ENCODE measurements around the gene PDE7B.
"Not testable (repeated sequence)": the region's sequence is repeated elsewhere in the genome, so short reads cannot be mapped to it uniquely, and the experiment has no call there.

Gene PDE7B

DNA sequence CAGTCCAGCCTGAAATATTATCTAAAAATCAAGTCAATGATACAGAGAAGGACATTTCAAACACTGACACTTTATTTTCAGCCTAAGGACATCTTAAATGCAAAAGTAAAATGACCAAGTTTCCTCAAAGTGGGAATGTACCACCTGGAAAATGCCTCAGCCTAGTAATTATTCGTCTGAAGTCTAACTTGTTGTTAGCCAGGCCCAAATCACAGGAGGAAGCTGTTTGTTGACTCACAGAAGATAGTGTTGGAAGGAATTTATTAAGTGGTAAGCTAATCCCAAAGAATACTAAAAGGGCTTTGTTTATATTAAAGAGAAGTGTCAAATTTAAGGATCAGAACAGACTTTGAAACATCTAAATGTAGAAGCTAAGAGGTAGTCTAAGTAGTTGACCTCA lies 2.5 kb downstream of the PDE7B start:
- DNase-seq (ENCODE audit: extremely low spot score): no peak
- ChIA-PET POLR2A (no interaction called here), CTCF (interaction anchor here (1.1 to 1.5 kb wide), 3 partner anchors 9 to 13 kb away, joined by 3 to 5 read pairs (median 4); no protein-coding TSS in a partner anchor)
- TF ChIP-seq, protein P1, sequence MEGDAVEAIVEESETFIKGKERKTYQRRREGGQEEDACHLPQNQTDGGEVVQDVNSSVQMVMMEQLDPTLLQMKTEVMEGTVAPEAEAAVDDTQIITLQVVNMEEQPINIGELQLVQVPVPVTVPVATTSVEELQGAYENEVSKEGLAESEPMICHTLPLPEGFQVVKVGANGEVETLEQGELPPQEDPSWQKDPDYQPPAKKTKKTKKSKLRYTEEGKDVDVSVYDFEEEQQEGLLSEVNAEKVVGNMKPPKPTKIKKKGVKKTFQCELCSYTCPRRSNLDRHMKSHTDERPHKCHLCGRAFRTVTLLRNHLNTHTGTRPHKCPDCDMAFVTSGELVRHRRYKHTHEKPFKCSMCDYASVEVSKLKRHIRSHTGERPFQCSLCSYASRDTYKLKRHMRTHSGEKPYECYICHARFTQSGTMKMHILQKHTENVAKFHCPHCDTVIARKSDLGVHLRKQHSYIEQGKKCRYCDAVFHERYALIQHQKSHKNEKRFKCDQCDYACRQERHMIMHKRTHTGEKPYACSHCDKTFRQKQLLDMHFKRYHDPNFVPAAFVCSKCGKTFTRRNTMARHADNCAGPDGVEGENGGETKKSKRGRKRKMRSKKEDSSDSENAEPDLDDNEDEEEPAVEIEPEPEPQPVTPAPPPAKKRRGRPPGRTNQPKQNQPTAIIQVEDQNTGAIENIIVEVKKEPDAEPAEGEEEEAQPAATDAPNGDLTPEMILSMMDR (IDR thresholded peaks at IDR 0.05; ENCODE audit: control extremely low read depth, extremely low read depth, low read depth, missing control alignments): no peak

DNA sequence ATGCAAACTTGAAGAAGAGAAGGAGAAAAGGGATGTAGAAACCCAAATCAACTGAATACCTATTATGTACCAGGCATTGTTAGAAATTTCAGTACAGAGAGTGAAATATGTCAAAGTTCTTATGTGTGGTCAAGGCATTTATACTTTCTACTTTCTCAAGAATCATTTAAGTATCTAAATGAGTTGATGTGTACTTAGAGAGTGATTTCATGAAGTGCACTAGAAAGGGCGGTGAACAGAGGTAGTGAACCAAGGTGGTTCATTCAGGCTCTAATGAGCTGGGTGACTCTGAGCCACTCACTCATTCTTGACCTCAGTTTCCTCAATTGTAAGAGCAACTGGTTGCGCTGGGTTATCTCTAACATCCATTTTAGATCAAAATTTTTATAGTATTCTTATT lies 3.3 kb downstream of the PDE7B start:
- ChIA-PET CTCF (interaction anchor here (1.1 to 1.2 kb wide), 2 partner anchors 10 to 13 kb away, joined by 3 to 4 read pairs; no protein-coding TSS in a partner anchor), POLR2A (no interaction called here)
- TF ChIP-seq, protein P1 (IDR thresholded peaks at IDR 0.05; ENCODE audit: control extremely low read depth, extremely low read depth, low read depth, missing control alignments): no peak
- no peak for DNase-seq (ENCODE audit: extremely low spot score)

DNA sequence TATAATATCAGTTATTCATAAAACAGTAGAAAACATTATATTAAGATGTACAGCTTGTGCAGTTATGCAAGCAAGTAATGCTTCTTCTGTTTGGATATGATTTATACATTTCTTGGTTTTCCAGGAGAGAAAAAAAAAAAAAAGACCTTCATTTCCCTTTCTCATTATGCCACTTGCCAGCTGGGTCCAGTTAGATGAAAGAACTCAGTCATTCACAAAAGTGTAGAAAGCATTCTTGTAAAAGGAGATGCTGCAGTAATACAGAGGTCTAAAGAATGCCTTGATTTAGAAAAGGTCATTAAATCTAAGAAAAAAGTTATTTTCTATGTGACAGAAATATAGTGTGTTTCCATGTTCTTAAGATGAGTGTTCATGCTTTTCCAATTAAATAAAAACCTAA lies 7.4 kb downstream of the PDE7B start:
- CTCF ChIA-PET: no interaction called here
- TF ChIP-seq, protein P1 (IDR thresholded peaks at IDR 0.05; ENCODE audit: control extremely low read depth, extremely low read depth, low read depth, missing control alignments): no peak
- POLR2A ChIA-PET: no interaction called here
- no peak for DNase-seq (ENCODE audit: extremely low spot score)

DNA sequence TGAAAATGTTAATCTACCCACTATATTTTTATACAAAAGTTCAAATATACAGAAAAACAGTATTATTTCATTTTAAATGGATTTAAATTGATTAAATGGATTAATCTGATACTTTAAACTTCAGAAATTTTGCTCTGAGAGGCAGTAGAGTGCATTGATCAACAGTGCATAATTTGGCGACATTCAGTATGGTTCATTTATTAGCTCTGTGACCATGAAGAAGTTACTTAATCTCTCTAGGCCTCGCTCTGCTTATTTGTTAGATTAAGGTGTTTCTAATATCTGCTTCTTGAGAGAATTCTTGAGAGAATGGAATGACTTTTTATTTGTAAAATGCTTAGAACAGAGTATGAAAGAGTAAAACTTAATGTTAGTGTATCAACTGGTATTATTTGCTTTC lies 8.9 kb downstream of the PDE7B start:
- no peak for DNase-seq (ENCODE audit: extremely low spot score)
- TF ChIP-seq, protein P1 (IDR thresholded peaks at IDR 0.05; ENCODE audit: control extremely low read depth, extremely low read depth, low read depth, missing control alignments): no peak
- CTCF ChIA-PET: no interaction called here
- POLR2A ChIA-PET: no interaction called here

DNA sequence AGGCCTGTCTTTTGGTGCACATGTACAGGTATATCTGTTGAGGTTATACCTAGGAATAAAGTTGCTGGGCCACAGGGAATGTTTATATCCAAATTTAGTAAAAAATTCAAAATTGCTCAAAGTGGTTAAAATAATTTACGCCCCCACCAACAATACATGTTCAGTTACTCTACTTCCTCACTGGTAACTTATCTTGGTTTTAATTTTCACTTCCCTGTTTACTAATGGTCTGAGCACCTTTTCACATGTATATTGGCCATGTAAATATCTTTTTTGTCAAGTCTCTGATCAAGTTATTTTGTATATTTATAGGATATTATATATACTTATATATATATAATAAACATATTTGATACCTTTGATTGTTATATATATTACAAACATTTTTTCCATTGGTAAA lies 9.7 kb downstream of the PDE7B start:
- TF ChIP-seq, protein P1 (IDR thresholded peaks at IDR 0.05; ENCODE audit: control extremely low read depth, extremely low read depth, low read depth, missing control alignments): no peak
- no peak for DNase-seq (ENCODE audit: extremely low spot score)
- ChIA-PET CTCF (no interaction called here), POLR2A (no interaction called here)

DNA sequence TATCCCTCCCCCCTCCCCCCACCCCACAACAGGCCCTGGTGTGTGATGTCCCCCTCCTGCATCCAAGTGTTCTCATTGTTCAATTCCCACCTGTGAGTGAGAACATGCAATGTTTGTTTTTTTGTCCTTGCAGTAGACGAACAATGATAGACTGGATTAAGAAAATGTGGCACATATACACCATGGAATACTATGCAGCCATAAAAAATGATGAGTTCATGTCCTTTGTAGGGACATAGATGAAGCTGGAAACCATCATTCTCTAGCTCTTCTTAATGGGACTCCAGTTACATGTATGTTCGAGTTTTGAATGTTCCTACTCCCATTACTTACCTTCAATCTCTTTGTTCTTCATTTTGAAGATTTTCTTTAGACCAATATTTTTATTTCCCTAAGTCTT lies 13.4 kb downstream of the PDE7B start:
- DNase-seq (ENCODE audit: extremely low spot score); CTCF ChIA-PET; POLR2A ChIA-PET: not testable (repeated sequence)

DNA sequence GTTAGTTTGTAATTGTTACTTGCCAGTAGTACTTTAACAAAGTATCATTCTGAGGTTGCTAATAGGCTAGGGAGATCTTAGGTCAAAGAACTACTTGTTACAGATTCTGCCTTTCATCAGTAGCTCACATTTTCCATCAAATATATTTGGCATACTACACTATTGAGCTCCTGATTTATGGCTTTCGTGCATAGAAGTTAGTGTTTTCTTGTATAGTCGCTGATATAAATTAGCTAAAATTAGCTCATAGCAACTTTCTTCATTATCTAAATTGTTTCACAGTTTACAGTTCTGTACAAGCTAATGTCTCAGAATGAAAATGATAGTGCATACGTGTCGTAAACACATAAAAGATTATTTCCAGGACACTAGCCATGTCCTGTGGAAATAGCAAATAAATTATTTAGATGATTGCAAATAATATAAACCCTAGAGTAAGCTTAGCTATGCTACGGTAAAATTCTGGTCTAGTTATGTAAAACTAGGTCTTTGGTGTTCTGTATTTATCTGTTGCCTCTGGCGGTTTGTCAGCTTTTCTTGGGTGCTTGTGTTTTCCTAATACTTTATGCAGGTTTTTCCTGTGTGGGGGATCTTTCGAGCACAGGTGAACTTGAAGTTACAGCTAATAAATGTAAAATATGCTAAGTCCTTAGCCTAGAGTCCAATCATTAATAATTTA lies 15.1 kb downstream of the PDE7B start:
- POLR2A ChIA-PET: no interaction called here
- TF ChIP-seq, protein P1 (IDR thresholded peaks at IDR 0.05; ENCODE audit: control extremely low read depth, extremely low read depth, low read depth, missing control alignments): no peak
- CTCF ChIA-PET: interaction anchor here (0.7 to 1.6 kb wide), 3 partner anchors 8 to 331 kb away, joined by 3 to 4 read pairs (median 3); no protein-coding TSS in a partner anchor
- no peak for DNase-seq (ENCODE audit: extremely low spot score)

Data from GM10248 (cell line).